Naive B cell (primary cell): ENCODE data around the gene NCAM1. TPM values are rescaled to one million over a fixed set of nuclear protein-coding genes. Genes with fewer than 3 reads are reported as not detected.

Experiments
- ATAC-seq, 2 donors: fragments of 150-1000 bp; cut with Tn5 transposase; 2 replicates each; pipeline ENCODE4 v1.10.0; 2021; ENCODE audit warnings: low read depth in 2 of 2, mild to moderate bottlenecking in 2 of 2, moderate library complexity in 2 of 2
- DNase-seq: peaks from one replicate; pipeline ENCODE4 v3.0.0; 2022
- H3K27ac Mint-ChIP-seq, 6 donors: one replicate each; pipeline ENCODE4 v1.8.0; 2020 to 2022; ENCODE audit warnings: mild to moderate bottlenecking in 6 of 6, mixed read lengths in 6 of 6, moderate library complexity in 5 of 6, inconsistent platforms in 2 of 6
- H3K27me3 Mint-ChIP-seq, 3 donors: one replicate each; pipeline ENCODE4 v1.8.0; 2021 to 2022; ENCODE audit warnings: mixed read lengths in 3 of 3, mild to moderate bottlenecking in 1 of 3
- H3K36me3 Mint-ChIP-seq, 2 donors: one replicate each; pipeline ENCODE4 v1.8.0; 2020 to 2022; ENCODE audit warnings: mixed read lengths in 2 of 2, inconsistent platforms in 1 of 2, mild to moderate bottlenecking in 1 of 2
- H3K4me1 Mint-ChIP-seq, 3 donors: one replicate each; pipeline ENCODE4 v1.8.0; 2020 to 2022; ENCODE audit warnings: mixed read lengths in 3 of 3, inconsistent platforms in 1 of 3, mild to moderate bottlenecking in 1 of 3, moderate library complexity in 1 of 3
- H3K4me3 Mint-ChIP-seq, 8 donors: one replicate each; pipeline ENCODE4 v1.8.0; 2020 to 2022; ENCODE audit warnings: mild to moderate bottlenecking in 8 of 8, mixed read lengths in 8 of 8, moderate library complexity in 8 of 8, inconsistent platforms in 2 of 8
- H3K9me3 Mint-ChIP-seq, 7 donors: one replicate each; pipeline ENCODE4 v1.8.0; 2020 to 2022; ENCODE audit warnings: mixed read lengths in 7 of 7, mild to moderate bottlenecking in 5 of 7, inconsistent platforms in 2 of 7, moderate library complexity in 1 of 7
- polyA plus RNA-seq, 6 donors: library from polyadenylated mRNA; unstranded; fragments of 300-500 nt; fragmentation: Illumina TruSeq; gene quantifications; one replicate each; pipeline ENCODE4 v1.2.3, GENCODE V29; 2021; ENCODE audit warnings: low read depth in 6 of 6

Gene NCAM1
- polyA plus RNA-seq, 6 donors from 2014 or later: 0.05 TPM; not detected in 5

- ATAC-seq: no peak
Measured at GRCh38 chr11:113119074-113119473, 157.9 kb downstream of the NCAM1 start.

GRCh38 chr11:113119966-113120736 is 158.9 kb downstream of the NCAM1 start:
- no peak for DNase-seq
- no peak overlapping the region for H3K4me3 Mint-ChIP-seq
- no peaks in the 10 kb centered on the region for H3K9me3 Mint-ChIP-seq
- H3K27ac Mint-ChIP-seq: no peak overlapping the region
- no peaks in the 10 kb centered on the region for H3K36me3 Mint-ChIP-seq
- no peaks in the 10 kb centered on the region for H3K4me1 Mint-ChIP-seq
- H3K27me3 Mint-ChIP-seq: peaks cover 0 to 11% (median 5%) of the 10 kb centered on the region in 3 donors
- no peak for ATAC-seq

More at GRCh38 chr11:113119074-113119473, 157.9 kb downstream of the NCAM1 start:
- DNase-seq: no peak
- Mint-ChIP-seq H3K36me3 (no peaks in the 10 kb centered on the region), H3K4me1 (no peaks in the 10 kb centered on the region), H3K27ac (no peak overlapping the region), H3K27me3 (peaks cover 7 to 22% (median 10%) of the 10 kb centered on the region in 3 donors), H3K4me3 (no peak overlapping the region), H3K9me3 (no peaks in the 10 kb centered on the region)

- H3K36me3 Mint-ChIP-seq: no peaks in the 10 kb centered on the region
- ATAC-seq: no peak
- no peak overlapping the region for H3K4me3 Mint-ChIP-seq
- H3K27ac Mint-ChIP-seq: peak overlapping the region in 1 of 6 donors; percentile 16
- H3K4me1 Mint-ChIP-seq: no peaks in the 10 kb centered on the region
- H3K27me3 Mint-ChIP-seq: peaks cover 0 to 9% (median 5%) of the 10 kb centered on the region in 3 donors
- H3K9me3 Mint-ChIP-seq: no peaks in the 10 kb centered on the region
- no peak for DNase-seq
Measured at GRCh38 chr11:113121746-113122145, 160.5 kb downstream of the NCAM1 start.

- Mint-ChIP-seq H3K27ac (peak overlapping the region in 1 of 6 donors; percentile 35), H3K4me1 (no peaks in the 10 kb centered on the region), H3K27me3 (peaks cover 0 to 5% (median 0%) of the 10 kb centered on the region in 3 donors), H3K4me3 (no peak overlapping the region), H3K9me3 (no peaks in the 10 kb centered on the region), H3K36me3 (no peaks in the 10 kb centered on the region)
- DNase-seq (no peak), ATAC-seq (no peak)
Measured at GRCh38 chr11:113124006-113124405, 162.8 kb downstream of the NCAM1 start.

GRCh38 chr11:113124578-113124977 is 163.4 kb downstream of the NCAM1 start:
- Mint-ChIP-seq H3K36me3 (no peaks in the 10 kb centered on the region), H3K27me3 (peaks cover 0 to 5% (median 0%) of the 10 kb centered on the region in 3 donors), H3K9me3 (no peaks in the 10 kb centered on the region), H3K27ac (no peak overlapping the region), H3K4me1 (no peaks in the 10 kb centered on the region), H3K4me3 (no peak overlapping the region)
- no peak for DNase-seq
- no peak for ATAC-seq

GRCh38 chr11:113129261-113129992 is 168.2 kb downstream of the NCAM1 start:
- ATAC-seq: no peak
- DNase-seq: no peak
- Mint-ChIP-seq H3K4me3 (no peak overlapping the region), H3K36me3 (no peaks in the 10 kb centered on the region), H3K9me3 (peaks cover 0 to 5% (median 2%) of the 10 kb centered on the region in 7 donors), H3K27me3 (peaks cover 0 to 2% (median under 1%) of the 10 kb centered on the region in 3 donors), H3K4me1 (no peaks in the 10 kb centered on the region), H3K27ac (no peak overlapping the region)

GRCh38 chr11:113131036-113131775 is 170.0 kb downstream of the NCAM1 start:
- Mint-ChIP-seq H3K27me3 (peaks cover 6 to 16% (median 11%) of the 10 kb centered on the region in 3 donors), H3K4me1 (no peaks in the 10 kb centered on the region), H3K4me3 (no peak overlapping the region), H3K36me3 (no peaks in the 10 kb centered on the region), H3K27ac (no peak overlapping the region), H3K9me3 (peaks cover 0 to 5% (median 2%) of the 10 kb centered on the region in 7 donors)
- DNase-seq (no peak), ATAC-seq (no peak)

- H3K4me1 Mint-ChIP-seq: no peaks in the 10 kb centered on the region
- no peak overlapping the region for H3K27ac Mint-ChIP-seq
- DNase-seq (no peak), ATAC-seq (no peak)
- no peak overlapping the region for H3K4me3 Mint-ChIP-seq
- no peaks in the 10 kb centered on the region for H3K36me3 Mint-ChIP-seq
- H3K27me3 Mint-ChIP-seq: peaks cover 18 to 33% (median 21%) of the 10 kb centered on the region in 3 donors
- peaks cover 0 to 5% (median 2%) of the 10 kb centered on the region in 7 donors for H3K9me3 Mint-ChIP-seq
Measured at GRCh38 chr11:113133071-113133470, 171.9 kb downstream of the NCAM1 start.

- Mint-ChIP-seq H3K9me3 (peaks cover 0 to 5% (median 2%) of the 10 kb centered on the region in 7 donors), H3K27me3 (peaks cover 22 to 39% (median 27%) of the 10 kb centered on the region in 3 donors), H3K4me1 (no peaks in the 10 kb centered on the region), H3K36me3 (no peaks in the 10 kb centered on the region), H3K27ac (no peak overlapping the region), H3K4me3 (no peak overlapping the region)
- ATAC-seq (no peak), DNase-seq (no peak)
Measured at GRCh38 chr11:113134626-113135025, 173.4 kb downstream of the NCAM1 start.

- ATAC-seq (no peak), DNase-seq (no peak)
- Mint-ChIP-seq H3K9me3 (peaks cover 0 to 1% (median 0%) of the 10 kb centered on the region in 7 donors), H3K27me3 (peaks cover 27 to 52% (median 31%) of the 10 kb centered on the region in 3 donors), H3K27ac (no peak overlapping the region), H3K36me3 (no peaks in the 10 kb centered on the region), H3K4me1 (no peaks in the 10 kb centered on the region), H3K4me3 (no peak overlapping the region)
Measured at GRCh38 chr11:113137713-113138529, 176.7 kb downstream of the NCAM1 start.

- no peak overlapping the region for H3K4me3 Mint-ChIP-seq
- H3K27ac Mint-ChIP-seq: no peak overlapping the region
- H3K27me3 Mint-ChIP-seq: peaks cover 27 to 52% (median 31%) of the 10 kb centered on the region in 3 donors
- H3K4me1 Mint-ChIP-seq: no peaks in the 10 kb centered on the region
- DNase-seq (no peak), ATAC-seq (no peak)
- no peaks in the 10 kb centered on the region for H3K36me3 Mint-ChIP-seq
- H3K9me3 Mint-ChIP-seq: no peaks in the 10 kb centered on the region
Measured at GRCh38 chr11:113138731-113139130, 177.5 kb downstream of the NCAM1 start.

GRCh38 chr11:113141010-113141409 is 179.8 kb downstream of the NCAM1 start:
- no peak for ATAC-seq
- no peaks in the 10 kb centered on the region for H3K4me1 Mint-ChIP-seq
- H3K36me3 Mint-ChIP-seq: no peaks in the 10 kb centered on the region

GRCh38 chr11:113142508-113142907 is 181.3 kb downstream of the NCAM1 start:
- Mint-ChIP-seq H3K9me3 (no peaks in the 10 kb centered on the region), H3K27me3 (peaks cover 12 to 25% (median 13%) of the 10 kb centered on the region in 3 donors), H3K4me1 (no peaks in the 10 kb centered on the region), H3K4me3 (no peak overlapping the region), H3K36me3 (no peaks in the 10 kb centered on the region), H3K27ac (no peak overlapping the region)
- ATAC-seq (no peak), DNase-seq (no peak)

More at GRCh38 chr11:113141010-113141409, 179.8 kb downstream of the NCAM1 start:
- Mint-ChIP-seq H3K9me3 (no peaks in the 10 kb centered on the region), H3K4me3 (no peak overlapping the region), H3K27me3 (peaks cover 22 to 38% (median 22%) of the 10 kb centered on the region in 3 donors), H3K27ac (no peak overlapping the region)
- DNase-seq: no peak
